Neuronal stem cell (in vitro differentiated cells): ENCODE results near the gene KLRF2. TPM values are rescaled to one million over a fixed set of nuclear protein-coding genes. Genes with fewer than 3 reads are reported as not detected.

ENCODE experiments used
- DNase-seq: peaks from one replicate; pipeline ENCODE4 v3.0.0-alpha.2; 2013; ENCODE audit warnings: low spot score
- H2AFZ ChIP-seq: one replicate; pipeline ENCODE4 v1.6.1; 2013; ENCODE audit warnings: mild to moderate bottlenecking, low read length, inconsistent platforms
- H2AK5ac ChIP-seq: 2 replicates; pipeline ENCODE4 v1.6.1; 2013; ENCODE audit warnings: low read depth, mild to moderate bottlenecking, inconsistent platforms, low read length, moderate library complexity, mixed read lengths
- H2BK120ac ChIP-seq: 2 replicates; pipeline ENCODE4 v1.6.1; 2013; ENCODE audit warnings: low read depth, mild to moderate bottlenecking, inconsistent platforms, low read length, moderate library complexity, mixed read lengths
- H2BK12ac ChIP-seq: one replicate; pipeline ENCODE4 v1.6.1; 2013; ENCODE audit warnings: low read length, inconsistent platforms
- H2BK15ac ChIP-seq: 2 replicates; pipeline ENCODE4 v1.6.1; 2013; ENCODE audit warnings: mild to moderate bottlenecking, low read length, inconsistent platforms, mixed read lengths
- H2BK5ac ChIP-seq: one replicate; pipeline ENCODE4 v1.6.1; 2013; ENCODE audit warnings: inconsistent platforms, mild to moderate bottlenecking, low read length, moderate library complexity
- H3K14ac ChIP-seq: one replicate; pipeline ENCODE4 v1.6.1; 2013; ENCODE audit warnings: low read length, inconsistent platforms
- H3K18ac ChIP-seq: 2 replicates; pipeline ENCODE4 v1.6.1; 2013; ENCODE audit warnings: low read length, inconsistent platforms
- H3K23ac ChIP-seq: 2 replicates; pipeline ENCODE4 v1.6.1; 2013; ENCODE audit warnings: low read depth, mild to moderate bottlenecking, mixed read lengths, low read length, inconsistent platforms; ENCODE audit not compliant: poor library complexity
- H3K27ac ChIP-seq: replicated peaks from 3 replicates; pipeline ENCODE4 v1.5.1; 2013; ENCODE audit warnings: low read length, inconsistent platforms
- H3K27me3 ChIP-seq, 3 experiments: 2 replicates each; pipeline ENCODE4 v1.6.1; 2013; ENCODE audit warnings: low read length in 3 of 3, mild to moderate bottlenecking in 2 of 3, inconsistent platforms in 1 of 3, low read depth in 1 of 3, mixed read lengths in 1 of 3, moderate library complexity in 1 of 3; ENCODE audit not compliant: control insufficient read depth in 3 of 3, insufficient read depth in 3 of 3
- H3K36me3 ChIP-seq, 2 donors: replicated peaks in 1 of 2; 2 replicates each; pipeline ENCODE4 v1.6.1; 2013; ENCODE audit warnings: low read length in 2 of 2; ENCODE audit not compliant: control insufficient read depth in 2 of 2, insufficient read depth in 2 of 2
- H3K4ac ChIP-seq: 2 replicates; pipeline ENCODE4 v1.6.1; 2013; ENCODE audit warnings: inconsistent platforms, mild to moderate bottlenecking, low read length, moderate library complexity
- H3K4me1 ChIP-seq, 2 donors: 1 replicate in 1 of 2; 2 replicates in 1 of 2; pipeline ENCODE4 v1.6.1; 2013; ENCODE audit warnings: low read length in 2 of 2, low read depth in 1 of 2; ENCODE audit not compliant: control insufficient read depth in 2 of 2, insufficient read depth in 1 of 2
- H3K4me2 ChIP-seq: one replicate; pipeline ENCODE4 v1.6.1; 2013; ENCODE audit warnings: mild to moderate bottlenecking, low read length, inconsistent platforms; ENCODE audit not compliant: insufficient read depth, poor library complexity, severe bottlenecking
- H3K4me3 ChIP-seq, 2 donors: 2 replicates each; pipeline ENCODE4 v1.5.1; 2013; ENCODE audit warnings: low read length in 2 of 2, mild to moderate bottlenecking in 2 of 2, inconsistent platforms in 1 of 2, moderate library complexity in 1 of 2
- H3K79me1 ChIP-seq: one replicate; pipeline ENCODE4 v1.6.1; 2013; ENCODE audit warnings: low read depth, mild to moderate bottlenecking, inconsistent platforms, low read length, moderate library complexity
- H3K9ac ChIP-seq: one replicate; pipeline ENCODE4 v1.6.1; 2013; ENCODE audit warnings: mild to moderate bottlenecking, low read depth, low read length, inconsistent platforms; ENCODE audit not compliant: poor library complexity
- H3K9me3 ChIP-seq, 2 donors: replicated peaks in 1 of 2; 2 replicates each; pipeline versions ENCODE3 to v1.6.1; 2013; ENCODE audit warnings: low read length in 2 of 2, mild to moderate bottlenecking in 2 of 2, inconsistent platforms in 1 of 2, low read depth in 1 of 2, mixed read lengths in 1 of 2, moderate library complexity in 1 of 2; ENCODE audit not compliant: control insufficient read depth in 2 of 2, insufficient read depth in 1 of 2
- H4K8ac ChIP-seq: one replicate; pipeline ENCODE4 v1.6.1; 2013; ENCODE audit warnings: low read depth, mild to moderate bottlenecking, inconsistent platforms, low read length, moderate library complexity
- H4K91ac ChIP-seq: one replicate; pipeline ENCODE4 v1.6.1; 2013; ENCODE audit warnings: low read length, low read depth, mild to moderate bottlenecking, inconsistent platforms; ENCODE audit not compliant: poor library complexity
- WGBS, 2 donors: extraction: QIAGEN DNeasy Blood & Tissue Kit; methylation state at CpG; one replicate each; pipeline ENCODE4 v1.1.7; 2013; ENCODE audit warnings: missing lambda C conversion rate in 2 of 2, mixed read lengths in 1 of 2; ENCODE audit not compliant: insufficient read length in 2 of 2, insufficient replicate concordance in 1 of 2; ENCODE audit errors: extremely low coverage in 2 of 2; 5-methylcytosine and 5-hydroxymethylcytosine counted together
- polyA plus RNA-seq, 2 experiments: library from polyadenylated mRNA; stranded (reverse); fragments of 200-250 nt; gene quantifications; one replicate each; pipeline ENCODE4 v1.2.3, GENCODE V29; 2013

The KLRF2 gene, protein sequence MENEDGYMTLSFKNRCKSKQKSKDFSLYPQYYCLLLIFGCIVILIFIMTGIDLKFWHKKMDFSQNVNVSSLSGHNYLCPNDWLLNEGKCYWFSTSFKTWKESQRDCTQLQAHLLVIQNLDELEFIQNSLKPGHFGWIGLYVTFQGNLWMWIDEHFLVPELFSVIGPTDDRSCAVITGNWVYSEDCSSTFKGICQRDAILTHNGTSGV
- polyA plus RNA-seq (2013, experiment 1 of 2) = not detected
- polyA plus RNA-seq (2013, experiment 2 of 2) = not detected

GRCh38 chr12:9881246-9881645, at the start of gene KLRF2:
TSS of gene KLRF2 (plus strand) at chr12:9881489. CDS start at chr12:9881596, 107 bp downstream.
- no peaks in the 10 kb centered on the region for H3K4me1 ChIP-seq
- H3K9me3 ChIP-seq = no peaks in the 10 kb centered on the region
- no peak within 1 kb of the TSS for H2AFZ ChIP-seq
- H2BK15ac ChIP-seq = no peak within 1 kb of the TSS
- H4K91ac ChIP-seq = no peak within 1 kb of the TSS
- WGBS, 2 donors = no CpG with 5 or more reads among the region's 3 CpGs
- H2BK5ac ChIP-seq = no peak within 1 kb of the TSS
- no peak for DNase-seq
- H3K27me3 ChIP-seq = no peaks in the 10 kb centered on the region
- no peak within 1 kb of the TSS for H4K8ac ChIP-seq
- no peak within 1 kb of the TSS for H2BK12ac ChIP-seq
- H3K27ac ChIP-seq = no peak within 1 kb of the TSS
- no peak within 1 kb of the TSS for H3K4me3 ChIP-seq
- H3K23ac ChIP-seq = no peak within 1 kb of the TSS
- no peak within 1 kb of the TSS for H2AK5ac ChIP-seq
- H3K14ac ChIP-seq = no peak within 1 kb of the TSS
- no peaks in the 10 kb centered on the region for H3K36me3 ChIP-seq
- H3K4ac ChIP-seq = no peak within 1 kb of the TSS
- H3K4me2 ChIP-seq = no peak within 1 kb of the TSS
- no peak within 1 kb of the TSS for H3K18ac ChIP-seq
- no peaks in the 10 kb centered on the region for H3K79me1 ChIP-seq
- H3K9ac ChIP-seq = no peak within 1 kb of the TSS
- H2BK120ac ChIP-seq = no peak within 1 kb of the TSS

DNA sequence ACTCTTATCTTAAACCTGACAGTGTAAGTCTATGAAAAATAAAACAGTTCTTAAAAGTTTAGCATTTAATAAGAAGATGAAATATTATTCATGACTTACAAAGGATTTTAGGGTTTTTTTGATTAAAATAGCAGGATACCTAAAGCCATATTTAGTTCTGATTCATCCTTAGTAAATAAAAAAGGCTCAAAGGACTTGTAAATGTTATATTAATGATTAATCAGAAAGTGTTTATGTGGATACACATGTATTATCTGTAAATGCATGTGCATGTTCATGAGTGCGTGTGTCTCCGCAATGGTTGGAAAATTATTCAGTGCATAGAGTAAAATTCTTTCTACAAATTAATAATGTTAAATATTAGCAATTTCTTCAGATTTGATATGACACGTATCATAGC, 49.6 kb upstream of the KLRF2 start:
- no peak overlapping the region for H3K23ac ChIP-seq
- no peak overlapping the region for H3K9ac ChIP-seq
- no peak overlapping the region for H3K4ac ChIP-seq
- H2BK5ac ChIP-seq = no peak overlapping the region
- H2BK12ac ChIP-seq = no peak overlapping the region
- H4K8ac ChIP-seq = no peak overlapping the region
- no peaks in the 10 kb centered on the region for H3K4me1 ChIP-seq
- H2BK15ac ChIP-seq = no peak overlapping the region
- no peak overlapping the region for H4K91ac ChIP-seq
- H2BK120ac ChIP-seq = no peak overlapping the region
- no peak overlapping the region for H3K4me3 ChIP-seq
- H3K14ac ChIP-seq = no peak overlapping the region
- H3K27me3 ChIP-seq = no peaks in the 10 kb centered on the region
- H3K36me3 ChIP-seq = no peaks in the 10 kb centered on the region
- no peaks in the 10 kb centered on the region for H3K9me3 ChIP-seq
- no peak overlapping the region for H2AK5ac ChIP-seq
- H3K27ac ChIP-seq = no peak overlapping the region
- H3K4me2 ChIP-seq = no peak overlapping the region
- H3K79me1 ChIP-seq = no peaks in the 10 kb centered on the region
- H3K18ac ChIP-seq = no peak overlapping the region
- DNase-seq = no peak
- no peak overlapping the region for H2AFZ ChIP-seq
- WGBS, 2 donors = no CpG with 5 or more reads among the region's 3 CpGs

- no peak overlapping the region for H3K18ac ChIP-seq
- no peaks in the 10 kb centered on the region for H3K9me3 ChIP-seq
- H3K14ac ChIP-seq = no peak overlapping the region
- no peak overlapping the region for H3K4me2 ChIP-seq
- H4K8ac ChIP-seq = no peak overlapping the region
- no peak overlapping the region for H2AK5ac ChIP-seq
- no peak overlapping the region for H3K27ac ChIP-seq
- H2BK15ac ChIP-seq = no peak overlapping the region
- no peaks in the 10 kb centered on the region for H3K4me1 ChIP-seq
- no peaks in the 10 kb centered on the region for H3K79me1 ChIP-seq
- WGBS, 2 donors = no CpG with 5 or more reads among the region's 3 CpGs
- no peak overlapping the region for H4K91ac ChIP-seq
- no peak overlapping the region for H3K23ac ChIP-seq
- H2AFZ ChIP-seq = no peak overlapping the region
- no peak for DNase-seq
- H3K36me3 ChIP-seq = no peaks in the 10 kb centered on the region
- H3K9ac ChIP-seq = no peak overlapping the region
- H3K4ac ChIP-seq = no peak overlapping the region
- no peak overlapping the region for H2BK5ac ChIP-seq
- H2BK120ac ChIP-seq = no peak overlapping the region
- no peak overlapping the region for H3K4me3 ChIP-seq
- H2BK12ac ChIP-seq = no peak overlapping the region
- no peaks in the 10 kb centered on the region for H3K27me3 ChIP-seq
Observed at GRCh38 chr12:9843407-9843806, 37.9 kb upstream of the KLRF2 start.

GRCh38 chr12:9848899-9849298, 32.4 kb upstream of the KLRF2 start:
- no peak overlapping the region for H3K18ac ChIP-seq
- no peak overlapping the region for H2BK12ac ChIP-seq
- no peak for DNase-seq
- WGBS, 2 donors = no CpG with 5 or more reads among the region's 5 CpGs
- no peak overlapping the region for H2BK15ac ChIP-seq
- no peak overlapping the region for H3K4ac ChIP-seq
- H2AFZ ChIP-seq = no peak overlapping the region
- no peaks in the 10 kb centered on the region for H3K27me3 ChIP-seq
- no peak overlapping the region for H3K27ac ChIP-seq
- H3K4me2 ChIP-seq = no peak overlapping the region
- no peak overlapping the region for H4K8ac ChIP-seq
- no peak overlapping the region for H4K91ac ChIP-seq
- no peak overlapping the region for H2BK5ac ChIP-seq
- no peak overlapping the region for H2AK5ac ChIP-seq
- no peaks in the 10 kb centered on the region for H3K4me1 ChIP-seq
- H3K9ac ChIP-seq = no peak overlapping the region
- no peak overlapping the region for H3K14ac ChIP-seq
- H3K9me3 ChIP-seq = no peaks in the 10 kb centered on the region
- no peaks in the 10 kb centered on the region for H3K36me3 ChIP-seq
- H3K4me3 ChIP-seq = no peak overlapping the region
- no peak overlapping the region for H3K23ac ChIP-seq
- H2BK120ac ChIP-seq = no peak overlapping the region
- H3K79me1 ChIP-seq = no peaks in the 10 kb centered on the region
